ENCODE data around the gene ITPR3.
"Not testable (repeated sequence)": the region's sequence is repeated elsewhere in the genome, so short reads cannot be mapped to it uniquely, and the experiment has no call there.

The ITPR3 gene

DNA sequence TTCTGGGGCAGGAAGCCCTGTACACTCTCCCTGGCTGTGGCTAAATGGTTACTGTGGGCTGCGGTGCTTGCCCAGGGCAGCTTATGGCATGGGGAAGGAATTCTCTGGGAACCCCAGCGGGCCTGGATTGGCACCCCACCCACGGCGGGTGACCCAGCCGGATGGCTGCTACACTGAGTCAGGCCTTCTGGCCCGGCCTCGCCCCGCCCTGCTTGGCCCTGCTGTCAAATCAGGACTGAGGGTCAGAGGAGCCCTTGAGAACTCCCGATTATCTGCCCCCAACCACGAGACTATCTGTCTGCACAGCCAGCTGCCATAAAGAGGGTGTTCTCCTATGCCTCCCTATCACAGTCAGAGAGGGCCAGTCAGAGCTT, 7.3 kb upstream of the ITPR3 start:
- DNase-seq (ENCODE audit: low read depth): no peak

GRCh38 chr6:33616113-33616512, 5.0 kb upstream of the ITPR3 start:
- no peak for DNase-seq (ENCODE audit: low read depth)

- DNase-seq (ENCODE audit: low read depth): no peak
Observed at GRCh38 chr6:33616913-33617312, 4.2 kb upstream of the ITPR3 start.

DNA sequence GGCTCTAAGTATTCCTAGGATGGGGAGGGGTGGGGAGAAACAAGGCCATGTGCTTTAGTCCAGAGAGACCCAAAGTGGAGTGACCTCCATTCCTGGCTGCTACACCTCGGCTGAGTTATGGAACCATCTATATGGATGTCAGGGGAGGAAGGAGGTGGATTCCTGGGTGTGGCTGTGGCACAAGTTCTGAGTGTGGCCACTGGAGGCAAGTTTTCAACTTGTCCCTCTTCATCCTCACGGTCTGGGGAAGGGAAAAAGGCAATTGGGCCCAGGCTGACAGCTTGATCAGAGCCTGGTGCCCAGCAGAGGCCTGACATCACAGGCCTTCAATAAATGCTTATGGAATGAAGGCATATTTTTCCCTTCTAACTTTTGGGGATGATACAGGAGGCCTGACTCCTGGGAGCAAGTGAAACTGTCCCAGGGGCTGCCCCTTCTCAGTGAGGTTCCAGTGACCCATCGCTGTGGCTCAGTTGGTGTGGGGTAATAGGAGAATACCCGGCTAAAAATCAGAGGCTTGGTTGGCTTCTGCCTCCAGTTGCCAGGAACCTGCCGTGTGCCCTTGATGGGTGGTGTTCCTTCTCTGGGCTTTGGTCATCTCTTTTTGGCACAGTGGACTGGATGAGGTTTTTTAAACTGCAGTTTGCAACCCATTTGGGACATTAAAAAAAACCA, 1.8 kb upstream of the ITPR3 start:
- DNase-seq (ENCODE audit: low read depth): no peak

GRCh38 chr6:33620158-33620855, 815 bp upstream of the ITPR3 start:
- DNase-seq (ENCODE audit: low read depth): no peak

DNA sequence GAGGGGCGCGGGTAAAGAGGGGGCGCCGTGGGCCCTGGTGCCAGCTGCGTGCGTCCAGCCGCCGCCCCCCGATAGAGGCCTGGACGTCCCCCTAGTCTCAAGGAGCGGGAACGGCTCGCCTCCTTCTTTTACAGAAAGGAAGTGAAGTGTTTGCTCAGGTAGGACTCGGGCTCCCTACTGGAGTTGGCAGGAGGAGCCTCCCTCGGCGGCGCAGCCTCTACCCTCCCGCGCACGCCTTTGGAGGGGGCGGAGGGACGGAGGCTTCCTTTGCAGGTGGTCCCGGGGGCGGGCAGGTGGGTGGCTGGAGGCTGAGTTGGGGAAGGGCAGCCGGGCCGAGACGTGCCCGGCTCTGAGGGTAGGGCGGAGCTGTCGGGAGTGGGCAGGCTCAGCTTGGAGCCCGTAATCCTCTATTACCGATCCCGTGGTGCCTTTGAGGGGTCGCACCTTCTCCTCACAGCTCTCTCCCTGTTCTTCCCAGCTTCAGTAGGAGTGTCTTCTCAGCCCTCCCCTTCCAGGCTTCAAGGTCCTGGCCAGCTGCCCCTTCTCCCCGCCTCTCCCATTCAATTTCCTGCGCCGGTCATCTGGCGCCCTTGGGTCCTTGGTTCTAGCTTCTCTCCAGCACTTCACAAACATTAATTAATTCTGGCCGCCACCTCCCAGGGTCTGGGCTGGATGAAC, 728 bp downstream of the ITPR3 start:
- no peak for DNase-seq (ENCODE audit: low read depth)

- no peak for DNase-seq (ENCODE audit: low read depth)
Observed at GRCh38 chr6:33622456-33623431, 1.6 kb downstream of the ITPR3 start.

GRCh38 chr6:33623895-33624381, 2.8 kb downstream of the ITPR3 start:
- DNase-seq (ENCODE audit: low read depth): no peak

DNA sequence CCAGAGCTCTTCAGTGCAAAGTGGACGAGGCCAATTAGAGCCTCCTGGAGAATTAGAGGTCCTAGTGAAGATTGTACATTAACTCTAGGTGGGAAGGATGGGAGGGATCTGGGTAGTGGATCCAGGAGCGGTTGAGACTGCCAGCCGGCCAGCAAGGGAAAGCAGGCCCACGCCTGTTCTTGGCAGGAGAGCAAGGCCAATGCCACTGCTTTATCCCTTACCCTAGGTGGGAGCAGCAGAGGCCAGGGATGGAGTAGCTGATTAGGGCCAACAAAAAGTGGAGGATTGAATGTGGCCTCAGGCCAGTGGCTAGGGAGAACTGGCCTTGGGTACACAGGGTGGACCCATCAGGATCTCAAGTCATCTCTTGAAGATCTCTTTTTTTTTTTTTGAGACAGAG, 3.7 kb downstream of the ITPR3 start:
- DNase-seq (ENCODE audit: low read depth): no peak

- DNase-seq (ENCODE audit: low read depth): no peak
Observed at GRCh38 chr6:33627876-33628275, 6.8 kb downstream of the ITPR3 start.

GRCh38 chr6:33628401-33628964, 7.4 kb downstream of the ITPR3 start:
- DNase-seq (ENCODE audit: low read depth): no peak

- DNase-seq (ENCODE audit: low read depth): no peak
Observed at GRCh38 chr6:33630014-33630413, 8.9 kb downstream of the ITPR3 start.

GRCh38 chr6:33631521-33631920, 10.4 kb downstream of the ITPR3 start:
- not testable (repeated sequence) for DNase-seq (ENCODE audit: low read depth)

GRCh38 chr6:33631971-33632557, 10.9 kb downstream of the ITPR3 start:
- DNase-seq (ENCODE audit: low read depth): no peak

DNA sequence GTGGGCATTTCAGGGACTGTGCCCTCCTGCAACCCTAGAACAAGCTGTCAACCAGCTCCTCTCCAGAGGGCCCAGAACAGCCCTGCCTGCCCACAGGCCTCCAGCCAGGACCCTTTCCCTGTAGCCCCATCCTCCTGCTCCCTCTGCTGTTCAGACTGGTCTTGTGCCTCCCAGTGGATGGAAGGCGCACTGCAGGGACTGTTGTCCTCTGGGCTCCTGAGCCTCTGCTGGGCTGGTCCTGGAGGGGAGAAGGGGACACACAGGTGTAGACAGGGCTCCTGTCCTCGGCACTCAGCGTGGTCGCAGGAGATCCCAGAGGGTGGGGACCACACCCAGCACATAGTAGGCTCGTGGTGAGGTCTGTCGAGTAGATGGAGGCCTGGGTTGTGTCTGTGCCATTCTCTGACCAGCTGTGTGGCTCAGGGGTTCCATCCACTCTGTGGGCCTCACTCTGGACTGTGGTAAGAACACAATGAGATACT, 11.5 kb downstream of the ITPR3 start:
- DNase-seq (ENCODE audit: low read depth): no peak

GRCh38 chr6:33633084-33633461, 12.0 kb downstream of the ITPR3 start:
- DNase-seq (ENCODE audit: low read depth): no peak

- no peak for DNase-seq (ENCODE audit: low read depth)
Observed at GRCh38 chr6:33633462-33634158, 12.5 kb downstream of the ITPR3 start.

DNA sequence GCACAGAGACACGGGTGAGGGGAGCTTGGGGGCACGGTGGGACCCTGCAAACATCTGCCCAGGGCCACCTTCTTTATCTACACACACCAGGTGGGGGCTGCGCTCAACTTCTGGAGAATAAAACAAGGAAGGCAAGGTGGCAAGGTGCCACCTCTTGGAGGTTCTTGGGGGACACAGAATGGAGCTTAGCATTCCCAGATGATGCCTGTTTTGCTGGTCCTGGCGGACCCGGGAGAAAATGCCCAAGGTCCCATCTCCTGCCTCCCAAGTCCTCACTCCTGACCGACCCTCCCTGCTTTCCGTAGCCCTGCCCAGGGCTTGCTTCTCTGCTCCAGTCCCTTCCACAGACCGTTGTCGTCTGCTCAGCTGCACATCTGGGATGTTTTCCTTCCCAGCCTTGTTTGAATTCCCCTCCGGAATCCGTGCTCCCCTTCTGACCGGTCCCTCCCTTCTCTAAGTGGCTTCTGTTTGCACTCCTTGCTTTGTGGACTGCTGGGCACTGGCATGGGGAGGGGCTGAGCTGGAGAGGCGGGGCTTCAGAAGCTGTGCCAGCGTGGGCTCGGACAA, 13.1 kb downstream of the ITPR3 start:
- DNase-seq (ENCODE audit: low read depth): no peak

DNA sequence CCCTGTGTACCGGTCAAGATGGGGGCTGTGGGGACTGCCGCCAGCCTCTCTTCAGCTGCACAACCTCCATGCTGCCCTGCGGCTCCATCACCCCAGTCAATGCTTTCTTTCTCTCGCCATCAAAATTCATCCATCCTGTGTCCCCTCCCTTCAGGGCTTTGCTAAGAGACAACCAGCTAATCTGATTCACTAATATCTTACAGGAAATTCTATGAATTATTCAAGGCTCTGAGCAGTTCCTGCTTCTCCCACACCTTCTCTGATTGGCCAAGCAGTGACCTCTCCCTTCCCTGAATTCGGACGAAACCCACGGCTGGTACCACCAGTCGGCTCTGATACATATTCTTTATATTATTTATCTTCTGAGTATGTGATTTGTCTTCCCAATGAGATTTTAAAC, 13.8 kb downstream of the ITPR3 start:
- no peak for DNase-seq (ENCODE audit: low read depth)

- DNase-seq (ENCODE audit: low read depth): no peak
Observed at GRCh38 chr6:33636655-33637054, 15.5 kb downstream of the ITPR3 start.

Data from non-pigmented ciliary epithelial cell (primary cell).